HepG2 (cell line): ENCODE results near the gene CDC14A. TPM values are rescaled to one million over a fixed set of nuclear protein-coding genes. Genes with fewer than 3 reads are reported as not detected.
"Not testable (repeated sequence)": the region's sequence is repeated elsewhere in the genome, so short reads cannot be mapped to it uniquely, and the experiment has no call there.

Experiments
- ATAC-seq: fragments of 200-7000 bp; cut with Tn5 transposase; 3 replicates; pipeline ENCODE4 v1.9.1; 2020; ENCODE audit warnings: mild to moderate bottlenecking, moderate library complexity
- BruUV-seq: library from RNA; stranded (reverse); fragments of 400-500 nt; replicated peaks from 2 replicates; lab custom pipeline; 2021; lab: Mats Ljungman, UMichigan
- CTCF ChIA-PET: fragments of 300-600 bp; formaldehyde crosslinking; extraction: SDS; loops from one replicate; lab custom pipeline; 2021; ENCODE audit warnings: low total read pairs, inconsistent platforms, low intra/inter-chr PET ratio; lab: Yijun Ruan, JAX
- POLR2A ChIA-PET: fragments of 350-600 bp; sonication (Branson Sonifier 250); formaldehyde crosslinking; loops from one replicate; lab custom pipeline; 2020; ENCODE audit warnings: antibody characterized with exemption, inconsistent platforms; lab: Yijun Ruan, JAX
- DNase-seq: peaks from one replicate; pipeline ENCODE4 v3.0.0-alpha.2; 2015; ENCODE audit warnings: low spot score
- FAIRE-seq: peaks from 3 replicates; lab custom pipeline; 2011; peaks lifted over from hg19 to GRCh38; lab: Jason Lieb, UNC
- H2AFZ ChIP-seq: one replicate; pipeline ENCODE4 v1.6.1; 2011; ENCODE audit warnings: low read length, inconsistent platforms
- H3K27ac ChIP-seq: fragments of 300-600 bp; 3 replicates; pipeline ENCODE4 v1.8.0; 2011; ENCODE audit warnings: mixed run types, mild to moderate bottlenecking, mixed read lengths, low read length, inconsistent platforms; ENCODE audit not compliant: insufficient read depth; ENCODE audit errors: extremely low read length
- H3K27me3 ChIP-seq, 2 experiments: fragments of 200-600 bp in 1 of 2; 2 replicates in 1 of 2; 3 replicates in 1 of 2; pipeline versions ENCODE4 v1.6.0 to v1.8.0; 2011; ENCODE audit warnings: low read length in 2 of 2, mild to moderate bottlenecking in 2 of 2, moderate library complexity in 2 of 2, inconsistent platforms in 1 of 2; ENCODE audit not compliant: insufficient read depth in 2 of 2, control insufficient read depth in 1 of 2
- H3K36me3 ChIP-seq, 2 experiments: fragments of 200-600 bp in 1 of 2; replicated peaks in 1 of 2; 2 replicates in 1 of 2; 3 replicates in 1 of 2; pipeline versions ENCODE4 v1.5.1 to v1.8.0; 2011; ENCODE audit warnings: low read length in 2 of 2, inconsistent platforms in 1 of 2; ENCODE audit not compliant: insufficient read depth in 2 of 2, control insufficient read depth in 1 of 2
- H3K4me1 ChIP-seq: 2 replicates; pipeline ENCODE4 v1.5.1; 2012; ENCODE audit warnings: low read length, inconsistent platforms; ENCODE audit not compliant: insufficient read depth
- H3K4me2 ChIP-seq: 2 replicates; pipeline ENCODE4 v1.6.0; 2011; ENCODE audit warnings: low read depth, low read length, inconsistent platforms
- H3K4me3 ChIP-seq, 3 experiments: fragments of 200-600 bp in 1 of 3; sonication (generic), shearing (Covaris generic) in 1 of 3; replicated peaks in 1 of 3; 2 replicates each; pipeline ENCODE4 v1.5.1; 2011 to 2016; ENCODE audit warnings: low read length in 3 of 3, inconsistent platforms in 2 of 3, low read depth in 2 of 3, mild to moderate bottlenecking in 2 of 3, control low read depth in 1 of 3, mixed read lengths in 1 of 3; ENCODE audit not compliant: insufficient read depth in 1 of 3
- H3K79me2 ChIP-seq: one replicate; pipeline ENCODE4 v1.6.1; 2011; ENCODE audit warnings: low read length, inconsistent platforms; ENCODE audit not compliant: insufficient read depth
- H3K9ac ChIP-seq: 2 replicates; pipeline ENCODE4 v1.6.0; 2011; ENCODE audit warnings: mild to moderate bottlenecking, low read depth, low read length, inconsistent platforms; ENCODE audit not compliant: insufficient read depth
- H3K9me3 ChIP-seq: 2 replicates; pipeline ENCODE4 v1.5.1; 2012; ENCODE audit warnings: mild to moderate bottlenecking, low read length
- H4K20me1 ChIP-seq: 2 replicates; pipeline ENCODE4 v1.6.0; 2011; ENCODE audit warnings: inconsistent platforms, mild to moderate bottlenecking, low read length, moderate library complexity; ENCODE audit not compliant: insufficient read depth
- ADNP ChIP-seq: sonication (generic); formaldehyde crosslinking; IDR thresholded peaks from 2 replicates; pipeline ENCODE4 v1.4.0; 2020; ENCODE audit warnings: missing genetic modification reagents
- BRD4 ChIP-seq: sonication (generic); formaldehyde crosslinking; IDR thresholded peaks from 2 replicates; pipeline ENCODE4 v1.4.0; 2020; ENCODE audit warnings: missing genetic modification reagents
- CREB3 ChIP-seq: sonication (generic); formaldehyde crosslinking; IDR thresholded peaks from 2 replicates; pipeline ENCODE4 v1.5.0; 2020; ENCODE audit warnings: missing genetic modification reagents
- KDM3A ChIP-seq: IDR thresholded peaks from 2 replicates; pipeline ENCODE4 v1.6.1; 2018; ENCODE audit warnings: low read depth, missing compliant biosample characterization
- KMT2A ChIP-seq: sonication (generic); formaldehyde crosslinking; IDR thresholded peaks from 2 replicates; pipeline ENCODE4 v1.4.0; 2020; ENCODE audit warnings: missing genetic modification reagents
- LRRFIP1 ChIP-seq: sonication (generic); formaldehyde crosslinking; conservative IDR thresholded peaks from 2 replicates; pipeline ENCODE4 v1.4.0; 2020; ENCODE audit warnings: missing genetic modification reagents
- NCOA2 ChIP-seq: sonication (generic); formaldehyde crosslinking; IDR thresholded peaks from 2 replicates; pipeline ENCODE4 v1.8.0; 2022; ENCODE audit warnings: inconsistent platforms
- NFE2 ChIP-seq: sonication (generic); formaldehyde crosslinking; IDR thresholded peaks from 2 replicates; pipeline ENCODE4 v1.4.0; 2020; ENCODE audit warnings: missing genetic modification reagents
- RAD21 ChIP-seq: fragments of 450-650 bp; formaldehyde crosslinking; IDR thresholded peaks from 2 replicates; pipeline ENCODE4 v1.5.0; 2020; ENCODE audit warnings: mild to moderate bottlenecking
- TSC22D2 ChIP-seq: sonication (generic); formaldehyde crosslinking; IDR thresholded peaks from 2 replicates; pipeline ENCODE4 v1.5.1; 2020; ENCODE audit warnings: missing genetic modification reagents, mild to moderate bottlenecking, borderline replicate concordance
- ZIK1 ChIP-seq: sonication (generic); formaldehyde crosslinking; IDR thresholded peaks from 2 replicates; pipeline ENCODE4 v1.5.0; 2020; ENCODE audit warnings: mild to moderate bottlenecking, low read depth, missing genetic modification reagents, borderline replicate concordance
- ZNF430 ChIP-seq: sonication (generic); formaldehyde crosslinking; IDR thresholded peaks from 2 replicates; pipeline ENCODE4 v1.9.0; 2021; ENCODE audit warnings: mild to moderate bottlenecking, missing genetic modification reagents
- ZNF761 ChIP-seq: sonication (generic); formaldehyde crosslinking; conservative IDR thresholded peaks from 2 replicates; pipeline ENCODE4 v1.4.0; 2020; ENCODE audit warnings: mild to moderate bottlenecking, missing genetic modification reagents
- WGBS: methylation state at CpG from one replicate; pipeline ENCODE4 v1.1.6; 2017; ENCODE audit warnings: low lambda C conversion rate; 5-methylcytosine and 5-hydroxymethylcytosine counted together
- in situ Hi-C: cut with HindIII; loops from 2 replicates; pipeline ENCODE4 v1.10.0; 2017; ENCODE audit warnings: low pct_unique_long_range_greater_than_20kb; ENCODE audit not compliant: extremely low pct_ligation_motif_present
- intact Hi-C: fragments of 100-400 bp; cut with micrococcal nuclease; formaldehyde crosslinking; loops from one replicate; pipeline ENCODE4 v1.10.0; 2022; ENCODE audit not compliant: unreplicated experiment
- polyA plus RNA-seq, 8 experiments: library from polyadenylated mRNA; depleted of rRNA in 3 of 8; stranded (reverse) in 7 of 8; unstranded in 1 of 8; fragments of >200 nt; fragmentation: Illumina TruSeq in 4 of 8; extraction: Trizol in 4 of 8; gene quantifications; 2 replicates each; pipeline versions ENCODE4 v1.2.1 to v1.2.3, GENCODE V29; 2011 to 2016; ENCODE audit warnings: low read depth in 4 of 8, missing spikeins in 1 of 8, mixed read lengths in 1 of 8; ENCODE audit not compliant: insufficient read depth in 1 of 8
- total RNA-seq, 5 experiments: library from RNA; depleted of rRNA; stranded (reverse); fragments of >200 nt; fragmentation: Illumina TruSeq; extraction: Trizol; gene quantifications; 2 replicates each; pipeline ENCODE4 v1.2.3, GENCODE V29; 2016; ENCODE audit warnings: low read depth in 1 of 5
- TF ChIP-seq, protein P1 (sequence below): sonication (generic); formaldehyde crosslinking; IDR thresholded peaks from 2 replicates; pipeline ENCODE4 v1.4.0; 2020; ENCODE audit warnings: low read depth, missing genetic modification reagents

CDC14A gene
- total and polyA plus RNA-seq, 2 of the 13 experiments (the other 11 are each of a cell fraction or from before 2014, with no cell fraction given) = 2.8 to 4.9 TPM

DNA sequence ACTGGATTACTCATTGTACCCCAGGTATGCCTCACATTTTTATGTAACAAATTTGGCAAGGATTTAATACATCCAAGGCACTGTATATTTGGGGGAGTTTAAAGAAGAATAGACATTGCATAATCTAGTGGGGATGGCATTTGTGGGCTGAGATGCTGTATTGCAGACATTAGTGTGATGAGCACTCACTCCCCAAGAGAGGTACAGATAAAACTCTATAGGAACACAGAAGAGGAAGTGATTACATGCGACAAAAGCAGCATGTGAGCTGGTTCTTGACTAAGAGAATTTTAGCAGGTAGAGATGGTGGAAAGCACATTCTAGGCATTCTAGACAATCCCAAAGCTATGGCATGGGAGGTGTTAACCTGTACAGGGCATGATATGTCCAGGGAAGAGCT lies 24.2 kb upstream of the CDC14A start:
- CTCF ChIA-PET = no interaction called here
- H3K9me3 ChIP-seq = no peaks in the 10 kb centered on the region
- no TSS peak for BruUV-seq
- in situ Hi-C loops (no loop called here), intact Hi-C loops (no loop called here)
- WGBS = 80% methylated on average over 1 of the region's 1 CpG
- H3K27ac ChIP-seq = no peak overlapping the region
- no peak for FAIRE-seq
- H3K9ac ChIP-seq = no peak overlapping the region
- H3K27me3 ChIP-seq = no peaks in the 10 kb centered on the region
- TF ChIP-seq KDM3A (CRISPR knock-in tag) = no peak
- no peak for TF ChIP-seq LRRFIP1 (CRISPR knock-in tag)
- TF ChIP-seq, protein P1, sequence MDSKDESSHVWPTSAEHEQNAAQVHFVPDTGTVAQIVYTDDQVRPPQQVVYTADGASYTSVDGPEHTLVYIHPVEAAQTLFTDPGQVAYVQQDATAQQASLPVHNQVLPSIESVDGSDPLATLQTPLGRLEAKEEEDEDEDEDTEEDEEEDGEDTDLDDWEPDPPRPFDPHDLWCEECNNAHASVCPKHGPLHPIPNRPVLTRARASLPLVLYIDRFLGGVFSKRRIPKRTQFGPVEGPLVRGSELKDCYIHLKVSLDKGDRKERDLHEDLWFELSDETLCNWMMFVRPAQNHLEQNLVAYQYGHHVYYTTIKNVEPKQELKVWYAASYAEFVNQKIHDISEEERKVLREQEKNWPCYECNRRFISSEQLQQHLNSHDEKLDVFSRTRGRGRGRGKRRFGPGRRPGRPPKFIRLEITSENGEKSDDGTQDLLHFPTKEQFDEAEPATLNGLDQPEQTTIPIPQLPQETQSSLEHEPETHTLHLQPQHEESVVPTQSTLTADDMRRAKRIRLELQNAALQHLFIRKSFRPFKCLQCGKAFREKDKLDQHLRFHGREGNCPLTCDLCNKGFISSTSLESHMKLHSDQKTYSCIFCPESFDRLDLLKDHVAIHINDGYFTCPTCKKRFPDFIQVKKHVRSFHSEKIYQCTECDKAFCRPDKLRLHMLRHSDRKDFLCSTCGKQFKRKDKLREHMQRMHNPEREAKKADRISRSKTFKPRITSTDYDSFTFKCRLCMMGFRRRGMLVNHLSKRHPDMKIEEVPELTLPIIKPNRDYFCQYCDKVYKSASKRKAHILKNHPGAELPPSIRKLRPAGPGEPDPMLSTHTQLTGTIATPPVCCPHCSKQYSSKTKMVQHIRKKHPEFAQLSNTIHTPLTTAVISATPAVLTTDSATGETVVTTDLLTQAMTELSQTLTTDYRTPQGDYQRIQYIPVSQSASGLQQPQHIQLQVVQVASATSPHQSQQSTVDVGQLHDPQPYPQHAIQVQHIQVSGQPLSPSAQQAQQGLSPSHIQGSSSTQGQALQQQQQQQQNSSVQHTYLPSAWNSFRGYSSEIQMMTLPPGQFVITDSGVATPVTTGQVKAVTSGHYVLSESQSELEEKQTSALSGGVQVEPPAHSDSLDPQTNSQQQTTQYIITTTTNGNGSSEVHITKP (CRISPR knock-in tag) = no peak
- no peak for TF ChIP-seq RAD21 (CRISPR knock-in tag)
- TF ChIP-seq ADNP (CRISPR knock-in tag) = no peak
- no peak for TF ChIP-seq CREB3 (CRISPR knock-in tag)
- no peak for TF ChIP-seq BRD4 (CRISPR knock-in tag)
- TF ChIP-seq TSC22D2 (CRISPR knock-in tag) = no peak
- no peak for TF ChIP-seq ZNF430
- no peak for TF ChIP-seq NCOA2 (CRISPR knock-in tag)
- TF ChIP-seq ZIK1 (CRISPR knock-in tag) = no peak
- TF ChIP-seq ZNF761 (CRISPR knock-in tag) = no peak
- no peak for TF ChIP-seq NFE2
- TF ChIP-seq KMT2A (CRISPR knock-in tag) = no peak
- no peaks in the 10 kb centered on the region for H3K79me2 ChIP-seq
- H2AFZ ChIP-seq = no peak overlapping the region
- ATAC-seq = no peak
- peaks cover 6% of the 10 kb centered on the region for H3K4me1 ChIP-seq
- no peak for DNase-seq
- no peak overlapping the region for H3K4me3 ChIP-seq
- H3K4me2 ChIP-seq = no peak overlapping the region
- no peaks in the 10 kb centered on the region for H3K36me3 ChIP-seq
- H4K20me1 ChIP-seq = no peaks in the 10 kb centered on the region
- POLR2A ChIA-PET = no interaction called here

- H2AFZ ChIP-seq, H3K36me3 ChIP-seq, H3K27me3 ChIP-seq, H3K9ac ChIP-seq, FAIRE-seq, POLR2A ChIA-PET, H3K4me1 ChIP-seq, H3K4me2 ChIP-seq, H3K4me3 ChIP-seq, CTCF ChIA-PET, intact Hi-C loops, DNase-seq, H4K20me1 ChIP-seq, BruUV-seq, H3K79me2 ChIP-seq, in situ Hi-C loops, H3K27ac ChIP-seq, H3K9me3 ChIP-seq, ATAC-seq: not testable (repeated sequence)
- WGBS = 8% methylated on average over 2 of the region's 2 CpGs
These were observed 21.2 kb upstream of the CDC14A start for GRCh38 chr1:100331146-100331545.
